Calu3 (cell line): ENCODE data around the gene CYGB. TPM values are rescaled to one million over a fixed set of nuclear protein-coding genes. Genes with fewer than 3 reads are reported as not detected.

Experiments
- BruUV-seq: library from RNA; stranded (reverse); fragments of 400-500 nt; replicated peaks from 2 replicates; lab custom pipeline; 2021; lab: Mats Ljungman, UMichigan
- CTCF ChIA-PET: fragments of 300-600 bp; sonication (Branson Sonifier 250); formaldehyde crosslinking; loops from one replicate; lab custom pipeline; 2022; ENCODE audit warnings: antibody characterized with exemption; lab: Charles Lee
- DNase-seq: peaks from one replicate; pipeline ENCODE4 v3.0.0; 2022
- H3K27ac Mint-ChIP-seq: one replicate; pipeline ENCODE4 v1.8.0; 2022; ENCODE audit warnings: mixed read lengths; ENCODE audit not compliant: unreplicated experiment
- H3K27me3 Mint-ChIP-seq: one replicate; pipeline ENCODE4 v1.8.0; 2022; ENCODE audit warnings: mixed read lengths; ENCODE audit not compliant: unreplicated experiment
- H3K36me3 Mint-ChIP-seq: one replicate; pipeline ENCODE4 v1.8.0; 2022; ENCODE audit warnings: mild to moderate bottlenecking, moderate library complexity, mixed read lengths; ENCODE audit not compliant: insufficient read depth, unreplicated experiment
- H3K4me1 Mint-ChIP-seq: one replicate; pipeline ENCODE4 v1.8.0; 2022; ENCODE audit warnings: mild to moderate bottlenecking, low read depth, mixed read lengths; ENCODE audit not compliant: unreplicated experiment
- H3K4me3 Mint-ChIP-seq: one replicate; pipeline ENCODE4 v1.8.0; 2022; ENCODE audit warnings: mild to moderate bottlenecking, low read depth, moderate library complexity, mixed read lengths; ENCODE audit not compliant: unreplicated experiment
- H3K9me3 Mint-ChIP-seq: one replicate; pipeline ENCODE4 v1.8.0; 2022; ENCODE audit warnings: low read depth, mixed read lengths; ENCODE audit not compliant: unreplicated experiment
- intact Hi-C: fragments of 100-400 bp; cut with micrococcal nuclease; formaldehyde crosslinking; loops from one replicate; pipeline ENCODE4 v1.10.0; 2022; ENCODE audit not compliant: unreplicated experiment
- total RNA-seq: library from RNA; stranded (reverse); gene quantifications from 2 replicates; pipeline ENCODE4 v1.2.3, GENCODE V29; 2022
- TF ChIP-seq, protein P1 (sequence below): fragments of 200-600 bp; IDR thresholded peaks from one replicate; pipeline ENCODE4 v1.8.0; 2022; ENCODE audit warnings: antibody characterized with exemption; ENCODE audit not compliant: unreplicated experiment

CYGB gene
- total RNA-seq, 1 experiment from 2014 or later, result not detected

- no TSS peak for BruUV-seq
- TF ChIP-seq, protein P1, sequence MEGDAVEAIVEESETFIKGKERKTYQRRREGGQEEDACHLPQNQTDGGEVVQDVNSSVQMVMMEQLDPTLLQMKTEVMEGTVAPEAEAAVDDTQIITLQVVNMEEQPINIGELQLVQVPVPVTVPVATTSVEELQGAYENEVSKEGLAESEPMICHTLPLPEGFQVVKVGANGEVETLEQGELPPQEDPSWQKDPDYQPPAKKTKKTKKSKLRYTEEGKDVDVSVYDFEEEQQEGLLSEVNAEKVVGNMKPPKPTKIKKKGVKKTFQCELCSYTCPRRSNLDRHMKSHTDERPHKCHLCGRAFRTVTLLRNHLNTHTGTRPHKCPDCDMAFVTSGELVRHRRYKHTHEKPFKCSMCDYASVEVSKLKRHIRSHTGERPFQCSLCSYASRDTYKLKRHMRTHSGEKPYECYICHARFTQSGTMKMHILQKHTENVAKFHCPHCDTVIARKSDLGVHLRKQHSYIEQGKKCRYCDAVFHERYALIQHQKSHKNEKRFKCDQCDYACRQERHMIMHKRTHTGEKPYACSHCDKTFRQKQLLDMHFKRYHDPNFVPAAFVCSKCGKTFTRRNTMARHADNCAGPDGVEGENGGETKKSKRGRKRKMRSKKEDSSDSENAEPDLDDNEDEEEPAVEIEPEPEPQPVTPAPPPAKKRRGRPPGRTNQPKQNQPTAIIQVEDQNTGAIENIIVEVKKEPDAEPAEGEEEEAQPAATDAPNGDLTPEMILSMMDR, result no peak
- CTCF ChIA-PET, result no interaction called here
- Mint-ChIP-seq H3K36me3 (peaks cover 14% of the 10 kb centered on the region), H3K27me3 (no peaks in the 10 kb centered on the region), H3K9me3 (no peaks in the 10 kb centered on the region), H3K27ac (no peak overlapping the region), H3K4me1 (no peaks in the 10 kb centered on the region), H3K4me3 (no peak overlapping the region)
- DNase-seq, result no peak
- intact Hi-C loops, result no loop called here
Measured at GRCh38 chr17:76484228-76484725, 53.2 kb downstream of the CYGB start.

- CTCF ChIA-PET, result no interaction called here
- intact Hi-C loops, result no loop called here
- H3K9me3 Mint-ChIP-seq, result no peaks in the 10 kb centered on the region
- H3K4me3 Mint-ChIP-seq, result no peak overlapping the region
- H3K36me3 Mint-ChIP-seq, result peaks cover 18% of the 10 kb centered on the region
- H3K27ac Mint-ChIP-seq, result no peak overlapping the region
- no TSS peak for BruUV-seq
- no peaks in the 10 kb centered on the region for H3K4me1 Mint-ChIP-seq
- TF ChIP-seq, protein P1, result no peak
- no peak for DNase-seq
- H3K27me3 Mint-ChIP-seq, result no peaks in the 10 kb centered on the region
Measured at GRCh38 chr17:76481071-76481655, 56.3 kb downstream of the CYGB start.

DNA sequence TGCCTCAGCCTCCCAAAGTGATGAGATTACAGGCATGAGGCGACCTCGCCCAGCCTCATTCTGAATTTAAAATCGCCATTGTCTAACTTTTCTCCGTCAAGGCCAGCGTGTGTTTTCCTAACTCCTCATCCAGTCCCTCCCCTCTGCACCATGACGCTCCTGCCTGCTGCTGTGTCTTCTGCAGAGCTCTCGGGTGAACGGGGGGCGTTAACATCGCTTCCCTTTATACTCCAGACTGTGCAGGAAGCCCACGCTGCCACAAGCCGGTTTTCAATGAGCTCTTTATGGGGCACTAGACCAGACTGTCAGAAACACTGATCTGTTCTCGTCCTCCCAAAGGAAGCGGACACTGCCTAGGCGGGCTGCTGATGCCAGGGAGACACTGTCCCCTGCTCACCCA, 56.9 kb downstream of the CYGB start:
- peaks cover 21% of the 10 kb centered on the region for H3K36me3 Mint-ChIP-seq
- no TSS peak for BruUV-seq
- no peak overlapping the region for H3K27ac Mint-ChIP-seq
- no peaks in the 10 kb centered on the region for H3K27me3 Mint-ChIP-seq
- H3K4me1 Mint-ChIP-seq, result no peaks in the 10 kb centered on the region
- intact Hi-C loops, result no loop called here
- no peak for DNase-seq
- TF ChIP-seq, protein P1, result no peak
- CTCF ChIA-PET, result no interaction called here
- no peak overlapping the region for H3K4me3 Mint-ChIP-seq
- no peaks in the 10 kb centered on the region for H3K9me3 Mint-ChIP-seq

GRCh38 chr17:76479515-76480060, 57.9 kb downstream of the CYGB start:
- Mint-ChIP-seq H3K27ac (no peak overlapping the region), H3K27me3 (no peaks in the 10 kb centered on the region), H3K9me3 (no peaks in the 10 kb centered on the region), H3K36me3 (peaks cover 21% of the 10 kb centered on the region), H3K4me3 (no peak overlapping the region), H3K4me1 (no peaks in the 10 kb centered on the region)
- intact Hi-C loops, result no loop called here
- TF ChIP-seq, protein P1, result no peak
- CTCF ChIA-PET, result no interaction called here
- DNase-seq, result no peak
- BruUV-seq, result no TSS peak
